Urinary bladder (tissue), 4 donors: Measurements from ENCODE around the gene GVQW3. TPM values are rescaled to one million over a fixed set of nuclear protein-coding genes. Genes with fewer than 3 reads are reported as not detected.

Experiments used
- DNase-seq: peaks from one replicate; pipeline ENCODE4 v3.0.0-alpha.2; 2015; ENCODE audit errors: extremely low spot score
- H3K27ac ChIP-seq: one replicate; pipeline ENCODE4 v1.5.1; 2013; ENCODE audit warnings: low read depth, mild to moderate bottlenecking, moderate library complexity
- H3K36me3 ChIP-seq: one replicate; pipeline ENCODE4 v1.6.1; 2013; ENCODE audit warnings: mild to moderate bottlenecking, moderate library complexity; ENCODE audit not compliant: insufficient read depth
- H3K4me1 ChIP-seq: one replicate; pipeline ENCODE4 v1.6.1; 2013; ENCODE audit warnings: mild to moderate bottlenecking, moderate library complexity; ENCODE audit not compliant: insufficient read depth
- H3K4me3 ChIP-seq: one replicate; pipeline ENCODE4 v1.5.1; 2013; ENCODE audit warnings: low read depth, low read length
- WGBS: extraction: QIAGEN DNeasy Blood & Tissue Kit; methylation state at CpG from one replicate; pipeline ENCODE4 v1.1.7; 2013; 5-methylcytosine and 5-hydroxymethylcytosine counted together
- polyA plus RNA-seq: library from polyadenylated mRNA; stranded (reverse); fragments of 200-250 nt; gene quantifications from one replicate; pipeline ENCODE4 v1.2.3, GENCODE V29; 2013
- total RNA-seq: library from RNA; depleted of rRNA; stranded (reverse); fragments of >200 nt; gene quantifications from one replicate; pipeline ENCODE4 v1.2.3, GENCODE V29; 2014
- donor health status: healthy with polysubstance abuse.
- donor health status: healthy.

Gene GVQW3
- 6.1 TPM for total RNA-seq
- polyA plus RNA-seq = 1.7 TPM

GRCh38 chr11:76380977-76381719 is at the start of gene GVQW3, which contains the start of gene THAP12:
TSS of gene GVQW3 (plus strand) at chr11:76381323. CDS start at chr11:76381829, 506 bp downstream.
TSS of gene THAP12 (minus strand) at chr11:76381132. CDS start at chr11:76380836, 296 bp downstream.
- H3K27ac ChIP-seq = peak within 1 kb of the TSS; percentile 81
- WGBS = under 1% methylated on average over 69 of the region's 69 CpGs
- H3K4me1 ChIP-seq = no peaks in the 10 kb centered on the region
- peak within 1 kb of the TSS; percentile 93 for H3K4me3 ChIP-seq
- H3K36me3 ChIP-seq = no peaks in the 10 kb centered on the region
- DNase-seq = peak; percentile 94

- Histone ChIP-seq H3K4me3 (no peak overlapping the region), H3K36me3 (no peaks in the 10 kb centered on the region), H3K27ac (no peak overlapping the region), H3K4me1 (no peaks in the 10 kb centered on the region)
- no peak for DNase-seq
- over 99% methylated on average over 5 of the region's 5 CpGs for WGBS
These were observed 46.2 kb upstream of the GVQW3 start for GRCh38 chr11:76334826-76335389.

DNA sequence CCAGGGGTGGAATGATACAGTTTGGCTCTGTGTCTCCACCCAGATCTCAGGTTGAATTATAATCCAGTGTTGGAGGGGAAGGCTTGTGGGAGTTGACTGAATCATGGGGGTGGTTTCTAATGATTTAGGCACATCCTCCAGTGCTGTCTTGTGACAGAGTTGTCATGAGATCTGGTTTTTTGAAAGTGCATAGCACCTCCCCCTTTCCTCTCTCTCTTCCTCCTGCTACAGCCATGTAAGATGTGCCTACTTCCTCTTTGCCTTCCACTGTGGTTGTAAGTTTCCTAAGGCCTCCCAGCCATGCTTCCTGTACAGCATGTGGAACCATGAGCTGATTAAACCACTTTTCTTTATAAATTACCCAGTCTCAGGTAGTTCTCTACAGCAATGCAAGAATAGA is 45.3 kb upstream of the GVQW3 start:
- H3K4me3 ChIP-seq = no peak overlapping the region
- no peak overlapping the region for H3K27ac ChIP-seq
- no peaks in the 10 kb centered on the region for H3K4me1 ChIP-seq
- no peak for DNase-seq
- H3K36me3 ChIP-seq = no peaks in the 10 kb centered on the region

- Histone ChIP-seq H3K4me1 (no peaks in the 10 kb centered on the region), H3K36me3 (no peaks in the 10 kb centered on the region), H3K4me3 (no peak overlapping the region), H3K27ac (no peak overlapping the region)
- no peak for DNase-seq
- WGBS = 88% methylated on average over 2 of the region's 2 CpGs
These were observed 44.5 kb upstream of the GVQW3 start for GRCh38 chr11:76336597-76336996.

DNA sequence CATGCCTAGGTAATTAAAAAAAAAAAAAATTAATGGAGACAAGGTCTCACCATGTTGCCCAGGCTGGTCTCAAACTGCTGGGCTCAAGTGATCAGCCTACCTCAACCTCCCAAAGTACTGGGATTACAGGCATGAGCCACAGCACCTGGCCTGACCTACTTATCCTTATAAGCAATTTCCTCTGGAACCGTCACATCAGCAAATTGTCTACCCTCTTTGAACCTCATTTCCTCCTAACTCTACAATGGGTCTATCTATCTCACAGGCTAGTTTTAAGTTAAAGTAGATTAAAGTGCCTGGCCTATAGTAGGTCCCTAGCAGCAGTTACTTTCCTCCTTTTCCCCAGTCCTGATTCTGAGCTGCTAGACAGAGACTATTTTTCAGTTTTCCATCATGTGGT is 43.7 kb upstream of the GVQW3 start:
- Histone ChIP-seq H3K4me1 (no peaks in the 10 kb centered on the region), H3K4me3 (no peak overlapping the region), H3K27ac (no peak overlapping the region), H3K36me3 (no peaks in the 10 kb centered on the region)
- WGBS = 92% methylated on average over 1 of the region's 1 CpG
- DNase-seq = no peak

DNA sequence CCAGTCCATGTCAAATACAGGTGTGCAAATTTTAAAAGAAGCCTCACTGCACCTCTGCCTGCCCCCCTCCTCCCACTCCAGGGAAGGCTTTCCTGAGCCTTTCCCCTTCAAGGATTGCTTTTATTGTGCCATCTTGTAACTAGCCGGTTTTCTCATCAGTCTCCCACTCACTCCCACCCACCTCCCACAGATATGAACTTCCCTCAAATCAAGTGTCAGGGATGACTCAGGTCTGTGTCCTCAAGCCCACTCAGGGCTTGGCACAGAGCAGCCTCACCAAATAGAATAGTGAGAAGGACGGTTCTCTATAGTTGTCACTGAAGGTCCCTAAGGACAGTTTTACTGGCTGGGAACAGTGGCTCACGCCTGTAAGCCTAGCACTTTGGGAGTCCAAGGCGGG is 43.2 kb upstream of the GVQW3 start:
- Histone ChIP-seq H3K4me3 (no peak overlapping the region), H3K36me3 (no peaks in the 10 kb centered on the region), H3K27ac (no peak overlapping the region), H3K4me1 (no peaks in the 10 kb centered on the region)
- DNase-seq = no peak
- WGBS = 83% methylated on average over 4 of the region's 4 CpGs

GRCh38 chr11:76339221-76339620 is 41.9 kb upstream of the GVQW3 start:
- H3K4me1 ChIP-seq = no peaks in the 10 kb centered on the region
- H3K27ac ChIP-seq = no peak overlapping the region
- H3K36me3 ChIP-seq = no peaks in the 10 kb centered on the region
- no peak overlapping the region for H3K4me3 ChIP-seq
- DNase-seq = peak; percentile 14
- WGBS = 31% methylated on average over 6 of the region's 6 CpGs

DNA sequence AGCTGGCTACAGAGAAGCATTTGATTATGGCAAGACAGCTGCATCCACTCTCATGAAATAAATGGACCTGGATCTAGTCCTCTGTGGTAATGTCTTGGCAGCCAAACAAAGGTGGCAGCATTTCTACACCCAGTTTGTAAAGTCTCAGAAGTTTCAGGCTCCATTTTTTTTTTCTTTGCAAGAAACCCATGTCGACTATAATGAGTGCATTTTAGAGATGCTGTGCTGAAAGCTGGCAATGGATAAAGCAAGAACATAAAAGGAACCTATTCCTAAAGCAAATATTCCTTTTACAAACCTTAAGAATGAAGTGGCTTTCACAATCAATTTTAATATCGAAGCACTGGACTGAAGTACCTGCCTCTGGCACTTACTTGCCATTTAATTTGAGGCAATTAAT is 33.7 kb upstream of the GVQW3 start:
- WGBS = 46% methylated on average over 2 of the region's 2 CpGs
- H3K4me3 ChIP-seq = no peak overlapping the region
- H3K36me3 ChIP-seq = no peaks in the 10 kb centered on the region
- no peaks in the 10 kb centered on the region for H3K4me1 ChIP-seq
- no peak overlapping the region for H3K27ac ChIP-seq
- DNase-seq = no peak

DNA sequence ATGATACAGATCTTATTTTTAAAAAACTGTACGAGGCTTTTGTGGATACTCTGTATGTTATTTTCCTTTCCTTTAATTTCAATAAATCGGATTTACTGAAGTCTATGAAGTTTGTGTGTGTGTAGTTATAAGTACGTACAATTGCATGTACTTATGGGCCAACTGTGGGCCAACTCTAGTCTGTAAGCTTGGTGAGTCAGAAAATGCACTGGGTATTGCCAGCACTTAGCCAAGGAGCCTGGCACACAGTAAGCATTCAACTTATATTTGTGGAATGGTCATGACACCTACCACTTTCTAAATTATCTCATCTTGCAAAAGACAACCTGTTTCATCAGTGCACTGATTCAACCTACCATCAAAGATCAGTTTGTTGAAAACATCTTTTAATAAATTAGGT is 32.8 kb upstream of the GVQW3 start:
- Histone ChIP-seq H3K27ac (no peak overlapping the region), H3K4me3 (no peak overlapping the region), H3K4me1 (no peaks in the 10 kb centered on the region), H3K36me3 (no peaks in the 10 kb centered on the region)
- DNase-seq = no peak
- 96% methylated on average over 3 of the region's 3 CpGs for WGBS

GRCh38 chr11:76355172-76355571 is 26.0 kb upstream of the GVQW3 start:
- Histone ChIP-seq H3K4me3 (no peak overlapping the region), H3K4me1 (no peaks in the 10 kb centered on the region), H3K27ac (no peak overlapping the region), H3K36me3 (peaks cover 3% of the 10 kb centered on the region)
- DNase-seq = no peak
- WGBS = 100% methylated on average over 1 of the region's 1 CpG

DNA sequence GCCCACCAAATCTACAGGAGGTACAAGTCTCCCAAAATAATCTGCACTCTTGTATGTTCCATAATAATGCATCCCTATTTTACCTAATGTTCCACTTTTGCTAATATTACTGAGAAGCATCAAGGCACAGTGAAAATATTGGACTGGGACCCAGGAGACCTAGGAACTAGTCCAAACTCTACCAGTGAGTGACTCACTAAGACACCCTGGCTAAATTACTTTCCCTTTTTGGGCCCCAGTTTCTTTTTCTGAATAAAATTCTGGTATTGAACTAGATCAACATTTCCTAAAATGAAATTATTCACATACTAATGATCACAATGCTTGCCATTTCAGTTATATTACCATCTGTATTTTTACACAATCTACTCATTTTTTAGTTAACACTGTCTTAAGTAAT is 19.7 kb upstream of the GVQW3 start:
- peaks cover 3% of the 10 kb centered on the region for H3K36me3 ChIP-seq
- no peak for DNase-seq
- H3K4me1 ChIP-seq = no peaks in the 10 kb centered on the region
- H3K27ac ChIP-seq = no peak overlapping the region
- H3K4me3 ChIP-seq = no peak overlapping the region

- peaks cover 3% of the 10 kb centered on the region for H3K36me3 ChIP-seq
- H3K27ac ChIP-seq = no peak overlapping the region
- no peak for DNase-seq
- 72% methylated on average over 2 of the region's 2 CpGs for WGBS
- no peak overlapping the region for H3K4me3 ChIP-seq
- H3K4me1 ChIP-seq = no peaks in the 10 kb centered on the region
These were observed 19.3 kb upstream of the GVQW3 start for GRCh38 chr11:76361776-76362175.

DNA sequence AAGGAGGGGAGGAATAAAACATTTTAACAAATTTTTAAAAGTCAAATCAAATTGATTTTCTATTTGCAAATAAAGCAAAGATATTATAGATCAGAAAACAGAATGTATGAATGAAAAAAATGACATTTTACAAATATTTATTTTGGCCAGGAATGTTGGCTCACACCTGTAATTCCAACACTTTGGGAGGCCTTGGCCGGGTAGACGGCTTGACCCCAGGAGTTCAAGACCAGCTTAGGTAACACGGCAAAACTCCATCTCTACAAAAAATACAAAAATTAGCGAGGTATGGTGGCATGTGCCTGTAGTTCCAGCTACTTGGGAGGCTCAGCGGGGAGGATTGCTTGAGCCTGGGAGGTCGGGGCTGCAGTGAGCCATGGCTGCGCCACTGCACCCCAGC is 18.4 kb upstream of the GVQW3 start:
- no peak overlapping the region for H3K4me3 ChIP-seq
- no peak for DNase-seq
- 97% methylated on average over 7 of the region's 7 CpGs for WGBS
- no peaks in the 10 kb centered on the region for H3K4me1 ChIP-seq
- no peak overlapping the region for H3K27ac ChIP-seq
- H3K36me3 ChIP-seq = peaks cover 3% of the 10 kb centered on the region

GRCh38 chr11:76365038-76365679 is 16.0 kb upstream of the GVQW3 start:
- Histone ChIP-seq H3K27ac (no peak overlapping the region), H3K4me1 (no peaks in the 10 kb centered on the region), H3K36me3 (peaks cover 3% of the 10 kb centered on the region), H3K4me3 (no peak overlapping the region)
- 93% methylated on average over 16 of the region's 16 CpGs for WGBS
- DNase-seq = no peak
